ENCODE measurements around the gene N4BP2. TPM values are rescaled to one million over a fixed set of nuclear protein-coding genes. Genes with fewer than 3 reads are reported as not detected.
A peak's percentile ranks its signal among the peaks of the same experiment; 100 is the strongest.
"Not testable (repeated sequence)": the region's sequence is repeated elsewhere in the genome, so short reads cannot be mapped to it uniquely, and the experiment has no call there.

N4BP2 gene
- polyA plus RNA-seq, 1 donor: 11.3 TPM

- no peak for DNase-seq (ENCODE audit: low read depth)
Observed at GRCh38 chr4:40087799-40088366, 31.2 kb downstream of the N4BP2 start.

GRCh38 chr4:40093400-40093799, 36.8 kb downstream of the N4BP2 start:
- not testable (repeated sequence) for DNase-seq (ENCODE audit: low read depth)

GRCh38 chr4:40099010-40099409, 42.4 kb downstream of the N4BP2 start:
- no peak for DNase-seq (ENCODE audit: low read depth)

GRCh38 chr4:40107150-40107549, 50.5 kb downstream of the N4BP2 start:
- not testable (repeated sequence) for DNase-seq (ENCODE audit: low read depth)

GRCh38 chr4:40112027-40112792, 55.6 kb downstream of the N4BP2 start:
- no peak for DNase-seq (ENCODE audit: low read depth)

GRCh38 chr4:40114206-40114605, 57.6 kb downstream of the N4BP2 start:
- DNase-seq (ENCODE audit: low read depth): no peak

- no peak for DNase-seq (ENCODE audit: low read depth)
Observed at GRCh38 chr4:40118861-40119260, 62.2 kb downstream of the N4BP2 start.

GRCh38 chr4:40119344-40119743, 62.7 kb downstream of the N4BP2 start:
- DNase-seq (ENCODE audit: low read depth): no peak

GRCh38 chr4:40121515-40121914, 64.9 kb downstream of the N4BP2 start:
- DNase-seq (ENCODE audit: low read depth): peak; percentile 16

- no peak for DNase-seq (ENCODE audit: low read depth)
Observed at GRCh38 chr4:40122941-40123340, 66.3 kb downstream of the N4BP2 start.

GRCh38 chr4:40124690-40125089, 68.0 kb downstream of the N4BP2 start:
- DNase-seq (ENCODE audit: low read depth): no peak

- no peak for DNase-seq (ENCODE audit: low read depth)
Observed at GRCh38 chr4:40130401-40131036, 73.9 kb downstream of the N4BP2 start.

- DNase-seq (ENCODE audit: low read depth): no peak
Observed at GRCh38 chr4:40132816-40133215, 76.2 kb downstream of the N4BP2 start.

- DNase-seq (ENCODE audit: low read depth): no peak
Observed at GRCh38 chr4:40134206-40134917, 77.7 kb downstream of the N4BP2 start.

GRCh38 chr4:40136202-40136601, 79.6 kb downstream of the N4BP2 start:
- not testable (repeated sequence) for DNase-seq (ENCODE audit: low read depth)

- DNase-seq (ENCODE audit: low read depth): no peak
Observed at GRCh38 chr4:40140196-40140595, 83.5 kb downstream of the N4BP2 start.

- not testable (repeated sequence) for DNase-seq (ENCODE audit: low read depth)
Observed at GRCh38 chr4:40140597-40140996, 83.9 kb downstream of the N4BP2 start.

- no peak for DNase-seq (ENCODE audit: low read depth)
Observed at GRCh38 chr4:40143926-40144508, 87.4 kb downstream of the N4BP2 start.

- DNase-seq (ENCODE audit: low read depth): no peak
Observed at GRCh38 chr4:40144716-40145115, 88.1 kb downstream of the N4BP2 start.

GRCh38 chr4:40147490-40147889, 90.8 kb downstream of the N4BP2 start:
- not testable (repeated sequence) for DNase-seq (ENCODE audit: low read depth)

GRCh38 chr4:40149960-40150385, 93.3 kb downstream of the N4BP2 start:
- DNase-seq (ENCODE audit: low read depth): peak; percentile 14

GRCh38 chr4:40150932-40151331, 94.3 kb downstream of the N4BP2 start:
- no peak for DNase-seq (ENCODE audit: low read depth)
